Measurements from ENCODE around the gene CIPC.

DNA sequence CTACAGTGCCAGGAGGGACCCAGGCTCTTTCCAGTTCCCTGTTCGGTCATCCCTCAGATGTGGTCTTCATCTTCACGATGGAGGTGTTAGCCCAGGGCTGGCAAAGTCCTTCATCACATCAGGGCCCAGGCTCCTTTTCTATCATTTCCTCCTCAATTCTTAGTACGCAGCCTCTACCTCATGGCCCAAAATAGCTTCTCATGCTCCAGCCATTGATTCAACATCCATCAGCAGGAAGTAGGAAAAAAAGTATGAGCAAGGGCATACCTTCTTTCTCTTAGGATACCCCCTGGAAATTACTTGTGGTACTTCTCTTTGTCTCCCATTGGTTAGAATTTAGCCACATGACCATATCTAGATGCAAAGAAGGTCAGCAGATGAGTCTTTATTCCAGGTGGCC is 55.7 kb downstream of the CIPC start:
- TF ChIP-seq CTCF (IDR thresholded peaks at IDR 0.05; ENCODE audit: poor library complexity): no peak
- TF ChIP-seq EZH2 (IDR thresholded peaks at IDR 0.05; ENCODE audit: borderline replicate concordance): no peak
- no peak for TF ChIP-seq EZH2phosphoT487 (IDR thresholded peaks at IDR 0.05; ENCODE audit: low read depth, severe bottlenecking, unreplicated experiment)
